HFFc6 (cell line): ENCODE results near the gene EGFR. TPM values are rescaled to one million over a fixed set of nuclear protein-coding genes. Genes with fewer than 3 reads are reported as not detected.

ENCODE experiments used
- DNase-seq: peaks from one replicate; pipeline ENCODE4 v3.0.0-alpha.2; 2018
- H3K27ac Mint-ChIP-seq: 2 replicates; pipeline ENCODE4 v1.8.0; 2020; ENCODE audit warnings: mild to moderate bottlenecking, mixed read lengths
- H3K27me3 Mint-ChIP-seq: 2 replicates; pipeline ENCODE4 v1.8.0; 2021; ENCODE audit warnings: mild to moderate bottlenecking, moderate library complexity, mixed read lengths; ENCODE audit not compliant: insufficient read depth
- H3K36me3 Mint-ChIP-seq: 2 replicates; pipeline ENCODE4 v1.8.0; 2021; ENCODE audit warnings: low read depth, mixed read lengths
- H3K4me1 Mint-ChIP-seq: 2 replicates; pipeline ENCODE4 v1.8.0; 2020; ENCODE audit warnings: low read depth, mixed read lengths
- H3K4me3 Mint-ChIP-seq: 2 replicates; pipeline ENCODE4 v1.8.0; 2020; ENCODE audit warnings: mild to moderate bottlenecking, moderate library complexity, mixed read lengths
- H3K9me3 Mint-ChIP-seq: 2 replicates; pipeline ENCODE4 v1.8.0; 2020; ENCODE audit warnings: mild to moderate bottlenecking, mixed read lengths
- total RNA-seq, 6 experiments: library from RNA; stranded (reverse); fragmentation: NEBNext Ultra II Directional; extraction: Animal tissue kit (Norgen Biotek cat#: 25700); gene quantifications; 2 replicates in 1 of 6; 3 replicates in 5 of 6; pipeline ENCODE4 v1.2.3, GENCODE V29; 2021
- TF ChIP-seq, protein P1 (sequence below): fragments of 200-600 bp; sonication (generic); IDR thresholded peaks from 2 replicates; pipeline ENCODE4 v1.5.0; 2021; ENCODE audit warnings: antibody characterized with exemption, mild to moderate bottlenecking

EGFR gene
- total RNA-seq, 6 experiments from 2014 or later: 69.9 to 87.2 (median 77.0) TPM

- peak; percentile 12 for DNase-seq
- H3K27me3 Mint-ChIP-seq: 0 out of 2 replicates have a peak, but pooled peaks cover 3% of the 10 kb centered on the region
- peaks cover 13% of the 10 kb centered on the region for H3K36me3 Mint-ChIP-seq
- peak overlapping the region; percentile 64 for H3K27ac Mint-ChIP-seq
- H3K4me1 Mint-ChIP-seq: peaks cover 97% of the 10 kb centered on the region
- no peak overlapping the region for H3K4me3 Mint-ChIP-seq
- TF ChIP-seq, protein P1, sequence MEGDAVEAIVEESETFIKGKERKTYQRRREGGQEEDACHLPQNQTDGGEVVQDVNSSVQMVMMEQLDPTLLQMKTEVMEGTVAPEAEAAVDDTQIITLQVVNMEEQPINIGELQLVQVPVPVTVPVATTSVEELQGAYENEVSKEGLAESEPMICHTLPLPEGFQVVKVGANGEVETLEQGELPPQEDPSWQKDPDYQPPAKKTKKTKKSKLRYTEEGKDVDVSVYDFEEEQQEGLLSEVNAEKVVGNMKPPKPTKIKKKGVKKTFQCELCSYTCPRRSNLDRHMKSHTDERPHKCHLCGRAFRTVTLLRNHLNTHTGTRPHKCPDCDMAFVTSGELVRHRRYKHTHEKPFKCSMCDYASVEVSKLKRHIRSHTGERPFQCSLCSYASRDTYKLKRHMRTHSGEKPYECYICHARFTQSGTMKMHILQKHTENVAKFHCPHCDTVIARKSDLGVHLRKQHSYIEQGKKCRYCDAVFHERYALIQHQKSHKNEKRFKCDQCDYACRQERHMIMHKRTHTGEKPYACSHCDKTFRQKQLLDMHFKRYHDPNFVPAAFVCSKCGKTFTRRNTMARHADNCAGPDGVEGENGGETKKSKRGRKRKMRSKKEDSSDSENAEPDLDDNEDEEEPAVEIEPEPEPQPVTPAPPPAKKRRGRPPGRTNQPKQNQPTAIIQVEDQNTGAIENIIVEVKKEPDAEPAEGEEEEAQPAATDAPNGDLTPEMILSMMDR: no peak
- no peaks in the 10 kb centered on the region for H3K9me3 Mint-ChIP-seq
These were observed 86.1 kb downstream of the EGFR start for GRCh38 chr7:55104712-55105433.

GRCh38 chr7:55105952-55106351 lies 87.1 kb downstream of the EGFR start:
- no peak for DNase-seq
- Mint-ChIP-seq H3K4me3 (no peak overlapping the region), H3K9me3 (no peaks in the 10 kb centered on the region), H3K36me3 (peaks cover 13% of the 10 kb centered on the region), H3K27ac (no peak overlapping the region; the same call in 1 of the 2 replicates), H3K27me3 (0 out of 2 replicates have a peak, but pooled peaks cover under 1% of the 10 kb centered on the region), H3K4me1 (peaks cover 97% of the 10 kb centered on the region)
- TF ChIP-seq, protein P1: no peak

DNA sequence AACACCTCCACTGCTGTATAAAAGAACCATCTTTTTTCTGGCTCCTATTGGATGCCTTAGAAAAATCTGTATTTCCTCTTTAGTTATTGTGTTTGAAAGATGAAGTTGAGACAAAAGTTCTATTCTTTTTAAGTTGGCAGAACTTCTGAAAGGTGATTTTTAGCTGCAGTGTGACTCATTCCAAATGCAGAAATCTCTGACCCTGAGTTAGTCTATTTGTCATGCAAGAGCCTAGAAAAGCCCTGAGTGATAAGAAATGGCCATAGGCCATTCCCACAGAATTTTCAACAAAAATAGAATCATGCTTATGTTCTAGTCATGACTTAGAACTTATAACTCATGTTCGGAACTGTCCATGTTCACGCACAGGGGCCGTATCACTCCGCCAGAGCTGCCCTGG lies 89.1 kb downstream of the EGFR start:
- Mint-ChIP-seq H3K4me3 (peak overlapping the region; percentile 8; the same call in 1 of the 2 replicates), H3K36me3 (no peaks in the 10 kb centered on the region; the same call in 1 of the 2 replicates), H3K27ac (peak overlapping the region; percentile 67), H3K9me3 (no peaks in the 10 kb centered on the region), H3K4me1 (peaks cover 88% of the 10 kb centered on the region), H3K27me3 (no peaks in the 10 kb centered on the region)
- TF ChIP-seq, protein P1: no peak
- DNase-seq: no peak

- Mint-ChIP-seq H3K36me3 (no peaks in the 10 kb centered on the region; the same call in 1 of the 2 replicates), H3K27me3 (no peaks in the 10 kb centered on the region), H3K4me1 (peaks cover 84% of the 10 kb centered on the region), H3K9me3 (no peaks in the 10 kb centered on the region), H3K27ac (peak overlapping the region; percentile 67), H3K4me3 (peak overlapping the region; percentile 8)
- DNase-seq: no peak
- TF ChIP-seq, protein P1: no peak
These were observed 89.6 kb downstream of the EGFR start for GRCh38 chr7:55108401-55108800.

GRCh38 chr7:55108818-55109217 lies 90.0 kb downstream of the EGFR start:
- H3K27ac Mint-ChIP-seq: peak overlapping the region; percentile 67
- no peaks in the 10 kb centered on the region for H3K27me3 Mint-ChIP-seq
- H3K4me3 Mint-ChIP-seq: peak overlapping the region; percentile 8; the same call in 1 of the 2 replicates
- DNase-seq: no peak
- no peaks in the 10 kb centered on the region for H3K9me3 Mint-ChIP-seq
- H3K4me1 Mint-ChIP-seq: peaks cover 80% of the 10 kb centered on the region
- no peaks in the 10 kb centered on the region; the same call in 1 of the 2 replicates for H3K36me3 Mint-ChIP-seq
- TF ChIP-seq, protein P1: no peak
